HG03139 (cell line): Measurements from ENCODE around the gene JAML.
A peak's percentile ranks its signal among the peaks of the same experiment; 100 is the strongest.

ENCODE experiments used
- ATAC-seq: cut with Tn5 transposase; IDR thresholded peaks from one replicate; pipeline ENCODE4 v1.9.1; 2021; ENCODE audit not compliant: unreplicated experiment

JAML gene, protein sequence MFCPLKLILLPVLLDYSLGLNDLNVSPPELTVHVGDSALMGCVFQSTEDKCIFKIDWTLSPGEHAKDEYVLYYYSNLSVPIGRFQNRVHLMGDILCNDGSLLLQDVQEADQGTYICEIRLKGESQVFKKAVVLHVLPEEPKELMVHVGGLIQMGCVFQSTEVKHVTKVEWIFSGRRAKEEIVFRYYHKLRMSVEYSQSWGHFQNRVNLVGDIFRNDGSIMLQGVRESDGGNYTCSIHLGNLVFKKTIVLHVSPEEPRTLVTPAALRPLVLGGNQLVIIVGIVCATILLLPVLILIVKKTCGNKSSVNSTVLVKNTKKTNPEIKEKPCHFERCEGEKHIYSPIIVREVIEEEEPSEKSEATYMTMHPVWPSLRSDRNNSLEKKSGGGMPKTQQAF

DNA sequence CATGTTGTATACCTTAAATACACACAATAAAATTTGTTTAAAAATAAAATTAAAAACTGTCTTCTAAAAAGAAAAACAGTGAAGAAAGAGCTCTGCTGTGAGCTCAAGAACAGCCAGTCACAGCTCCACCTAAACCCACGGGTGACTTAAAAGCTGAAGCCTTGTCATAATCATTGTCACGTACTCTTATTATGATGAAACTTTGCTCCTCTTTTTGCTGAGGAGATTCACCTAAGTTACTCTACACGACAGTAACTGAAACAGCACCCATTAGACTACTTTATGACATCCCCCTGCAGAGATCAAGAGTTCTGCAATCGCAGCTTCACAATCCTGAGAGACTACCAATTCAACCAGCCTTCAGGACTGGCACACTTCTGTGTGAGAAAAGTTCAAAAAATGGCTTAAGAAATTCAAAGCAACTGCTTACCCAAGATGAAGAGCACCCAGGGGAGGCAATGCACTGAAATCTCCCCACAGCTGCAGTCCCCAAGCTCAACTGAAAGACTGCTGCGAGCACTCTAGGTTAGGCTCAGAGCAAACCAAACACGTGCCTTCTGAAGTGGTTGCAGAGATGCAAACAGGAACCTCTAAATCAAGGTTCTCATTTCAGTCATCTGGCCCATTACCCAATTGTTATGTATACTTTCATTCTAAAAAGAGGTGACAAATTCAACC is at the start of gene JAML:
TSS of gene JAML (minus strand) at position 501 of the 678 bp plus-strand sequence. CDS start 10,145 bp downstream, outside the sequence.
- no peak for ATAC-seq

DNA sequence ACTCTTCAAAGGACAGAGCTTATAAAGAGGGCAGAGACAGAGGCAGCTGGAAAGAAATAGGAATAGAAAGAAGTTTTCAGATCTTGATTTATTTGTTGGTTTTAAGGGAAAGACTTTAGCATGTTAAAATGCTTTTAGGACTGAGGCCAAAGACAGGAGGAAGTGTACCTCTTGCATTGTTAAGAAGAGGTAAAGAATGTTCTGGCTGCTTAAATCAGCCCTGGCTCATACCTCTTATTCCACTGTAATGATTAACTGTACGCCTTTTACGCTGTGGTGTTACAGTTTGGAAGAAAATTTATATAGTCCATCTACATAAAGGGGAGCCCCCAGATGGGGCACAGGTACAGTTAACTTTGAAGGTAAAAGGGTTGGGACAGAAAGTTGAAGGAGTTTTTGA is 49.4 kb upstream of the JAML start:
- ATAC-seq: no peak

DNA sequence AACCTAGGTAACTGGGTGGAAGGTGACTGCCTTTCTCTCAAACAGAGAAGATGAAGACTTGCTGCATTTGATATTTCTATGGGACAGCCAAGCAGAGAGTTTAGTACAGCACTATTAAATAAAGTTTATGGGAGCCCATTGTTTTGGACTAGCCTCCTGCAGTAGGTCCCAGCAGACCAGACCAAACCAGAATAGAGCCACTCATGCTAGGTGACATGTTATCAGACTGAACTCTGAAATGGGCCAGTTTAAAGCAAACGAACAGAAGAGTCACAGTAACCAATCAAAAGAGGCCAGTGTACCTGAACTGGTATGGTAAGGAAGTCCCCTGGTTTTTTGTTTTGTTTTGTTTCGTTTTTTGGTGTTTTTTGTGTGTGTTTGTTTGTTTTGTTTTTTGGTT is 47.2 kb upstream of the JAML start:
- ATAC-seq: no peak

DNA sequence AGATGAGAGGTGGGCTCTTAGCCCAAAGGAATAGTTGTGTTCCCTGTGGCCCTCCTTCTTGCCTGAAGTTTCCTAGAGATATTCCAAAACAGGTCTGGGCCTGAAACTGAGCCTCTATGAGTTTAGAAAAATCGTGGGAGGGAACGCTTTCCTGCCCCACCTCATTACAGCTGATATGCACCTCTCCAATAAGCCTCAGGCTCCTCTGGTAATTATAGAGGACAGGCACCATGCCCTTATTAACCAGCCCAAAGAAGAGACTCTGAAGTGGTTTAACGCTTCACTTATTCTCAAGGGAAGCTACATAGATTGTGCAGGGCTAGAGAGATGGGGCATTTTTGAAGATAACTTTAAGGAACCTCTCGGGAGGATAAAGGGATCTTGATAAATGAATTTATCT is 42.7 kb upstream of the JAML start:
- no peak for ATAC-seq

DNA sequence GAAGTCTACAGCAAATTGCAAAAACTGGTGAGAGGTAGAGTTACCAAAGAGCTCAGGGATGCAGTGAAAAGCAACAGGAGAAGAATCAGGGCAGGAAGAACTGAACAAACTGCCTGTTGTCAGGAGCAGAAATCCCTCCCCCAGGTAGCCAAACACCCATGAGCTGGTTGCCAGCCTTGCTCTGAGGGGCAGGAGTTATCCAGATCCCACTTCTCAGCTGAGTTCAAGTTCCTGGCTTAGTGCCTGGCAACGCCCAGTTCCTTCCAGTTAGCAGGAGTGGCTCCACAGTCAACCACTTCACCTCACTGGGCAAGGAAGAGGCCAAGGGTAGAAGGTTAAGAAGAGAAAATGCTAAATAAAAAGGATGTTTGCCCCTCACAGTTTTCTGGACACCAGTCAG is 41.1 kb upstream of the JAML start:
- ATAC-seq: no peak

DNA sequence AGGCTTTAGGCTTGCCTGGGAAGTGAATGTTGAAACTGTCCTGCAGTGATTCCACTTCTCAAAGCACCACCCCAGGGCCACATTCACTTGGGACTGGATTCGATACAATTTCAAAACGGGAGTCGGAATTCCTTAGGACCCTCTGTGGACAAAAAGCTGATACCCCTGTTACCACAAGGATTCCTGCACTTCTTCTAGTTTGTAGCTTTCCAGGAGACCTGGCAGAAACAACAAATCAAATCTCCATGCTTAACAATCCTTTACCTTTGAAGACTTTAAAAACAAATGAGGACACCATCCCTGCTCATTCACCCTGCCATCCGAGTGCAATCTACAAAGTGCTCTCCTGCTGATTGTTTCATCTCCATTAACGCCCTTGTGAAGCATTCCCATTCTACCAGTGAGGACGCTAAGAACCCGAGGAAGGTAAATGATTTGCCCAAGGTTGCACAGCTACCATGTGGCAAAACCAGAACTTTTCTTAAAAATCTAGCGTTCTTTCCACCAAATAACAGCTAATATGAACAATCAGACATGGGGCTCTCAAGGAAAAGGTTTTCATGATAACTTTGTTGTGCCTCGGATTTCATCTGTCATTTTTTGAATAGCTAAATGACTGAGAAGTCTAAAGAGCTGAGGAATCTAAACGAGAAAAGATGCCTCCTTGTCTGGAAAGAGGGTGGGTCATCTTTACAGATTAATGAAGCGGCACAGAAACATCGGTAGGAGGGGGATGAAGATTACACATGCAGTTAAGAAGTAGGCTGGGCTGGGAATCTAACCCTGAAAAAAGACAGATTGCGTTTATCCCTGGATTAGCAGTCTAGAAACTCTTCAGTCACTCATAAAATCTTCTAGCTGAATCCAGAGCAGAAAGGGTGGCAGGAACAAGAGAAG is 40.0 kb upstream of the JAML start:
- ATAC-seq: no peak

DNA sequence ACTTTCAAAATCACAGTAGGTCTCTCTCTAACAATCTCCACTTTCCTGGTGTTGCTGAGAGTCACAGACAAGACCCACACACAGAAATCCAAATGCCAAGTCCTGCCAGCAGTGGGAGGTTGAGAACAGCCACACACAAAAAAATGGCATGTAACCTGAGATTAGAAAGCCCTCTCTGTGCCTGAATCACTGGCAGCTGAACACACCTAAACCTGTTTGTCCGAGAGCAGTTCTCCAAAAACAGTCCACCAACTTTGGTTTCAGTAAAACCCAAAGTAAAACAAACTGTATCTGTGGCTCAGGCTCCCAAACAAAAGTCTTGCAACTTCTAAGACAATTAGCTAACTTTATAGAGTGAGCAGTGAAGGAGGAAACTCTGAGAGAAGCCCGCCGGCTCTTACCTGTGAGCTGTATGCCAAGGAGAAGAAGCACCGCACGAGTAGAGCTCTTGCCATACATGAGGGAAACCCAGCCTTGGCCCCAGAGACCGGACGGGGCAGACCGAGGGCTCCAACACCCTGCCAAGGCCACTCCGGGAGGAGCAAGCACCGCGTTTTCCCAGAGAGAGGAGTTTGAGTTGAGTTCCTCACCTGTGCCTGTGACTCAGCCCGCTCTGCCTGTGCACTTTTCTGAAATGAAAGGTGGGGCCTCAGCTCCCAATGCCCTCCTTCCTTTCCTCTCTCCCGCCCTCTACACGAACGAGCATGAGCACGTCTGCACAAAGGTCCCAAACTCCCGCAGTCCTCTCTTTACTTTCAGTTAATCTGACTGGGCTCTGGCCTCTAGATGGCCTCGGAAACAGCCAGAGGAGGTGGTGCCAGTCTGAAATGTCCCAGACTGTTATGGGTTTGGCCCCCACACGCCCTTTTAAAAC is 39.1 kb upstream of the JAML start, which contains the start of gene MPZL2:
TSS of gene MPZL2 (minus strand) at position 603 of the 874 bp plus-strand sequence. CDS start at position 459, 144 bp downstream.
- no peak for ATAC-seq

DNA sequence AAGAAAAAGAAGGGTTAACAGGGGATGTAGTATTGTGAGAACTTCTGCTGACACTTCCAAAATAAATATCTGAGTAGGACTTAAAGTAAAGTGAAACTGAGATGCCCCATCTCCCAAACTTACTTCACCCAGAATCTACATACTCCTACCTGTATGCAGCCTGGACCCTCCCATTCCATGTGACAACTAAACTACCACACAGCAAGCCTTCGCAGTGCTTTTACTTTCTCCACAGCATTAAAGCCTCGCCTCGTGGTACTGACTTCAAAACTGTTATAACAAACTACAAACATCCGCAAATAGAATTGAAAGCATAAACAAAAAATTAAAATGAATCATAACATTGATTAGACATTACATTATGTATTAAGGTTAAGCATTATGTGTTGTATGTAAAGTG is 38.3 kb upstream of the JAML start:
- no peak for ATAC-seq

DNA sequence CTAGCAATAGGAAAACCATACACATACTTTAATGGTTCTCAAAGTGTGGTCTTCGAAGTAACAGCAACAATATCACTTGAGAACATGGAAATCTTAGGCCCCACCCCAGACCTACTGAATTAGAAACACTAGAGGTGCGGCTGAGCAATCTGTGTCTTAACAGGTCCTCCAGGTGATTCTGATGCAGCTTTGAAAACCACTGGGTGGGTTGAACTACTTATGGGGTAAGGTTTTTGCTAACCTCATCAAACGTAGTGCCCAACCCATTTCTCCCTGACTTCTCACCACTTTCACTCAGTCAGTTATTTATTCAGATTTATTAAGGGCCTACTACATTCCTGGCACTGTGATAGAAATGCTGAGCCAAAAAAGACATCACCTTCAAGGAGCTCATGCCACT is 35.5 kb upstream of the JAML start:
- ATAC-seq: no peak

DNA sequence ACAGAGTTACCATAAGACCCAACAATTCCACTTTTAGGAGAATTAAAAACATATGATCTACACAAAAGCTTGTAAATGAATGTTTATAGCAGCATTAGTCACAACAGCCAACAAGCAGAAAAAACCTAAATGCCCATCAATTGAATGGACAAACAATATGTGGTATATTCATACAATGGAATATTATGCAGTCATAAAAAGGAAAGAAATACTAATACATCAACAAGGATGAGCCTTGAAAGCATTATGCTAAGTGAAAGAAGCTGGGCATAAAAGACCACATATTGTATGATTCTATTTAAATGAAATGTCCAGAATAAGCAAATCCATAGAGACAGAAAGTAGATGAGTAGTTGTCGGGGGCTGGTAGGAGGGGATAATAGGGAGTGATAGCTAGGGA is 34.3 kb upstream of the JAML start:
- no peak for ATAC-seq

DNA sequence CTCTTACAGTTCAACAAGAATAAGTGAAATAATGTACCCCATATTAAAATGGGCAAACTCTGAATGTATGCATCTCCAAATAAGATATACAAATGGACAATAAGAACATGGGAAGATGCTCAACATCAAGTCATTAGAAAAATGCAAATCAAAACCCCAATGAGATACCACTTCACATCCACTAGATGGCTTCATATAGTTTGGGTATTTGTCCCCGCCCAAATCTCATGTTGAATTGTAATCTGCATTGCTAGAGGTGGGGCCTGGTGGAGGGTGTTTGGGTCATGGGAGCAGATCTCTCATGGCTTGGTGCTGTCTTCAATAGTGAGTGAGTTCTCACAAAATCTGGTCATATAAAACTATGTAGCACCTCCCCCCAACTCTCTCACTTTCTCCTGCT is 33.6 kb upstream of the JAML start:
- no peak for ATAC-seq

DNA sequence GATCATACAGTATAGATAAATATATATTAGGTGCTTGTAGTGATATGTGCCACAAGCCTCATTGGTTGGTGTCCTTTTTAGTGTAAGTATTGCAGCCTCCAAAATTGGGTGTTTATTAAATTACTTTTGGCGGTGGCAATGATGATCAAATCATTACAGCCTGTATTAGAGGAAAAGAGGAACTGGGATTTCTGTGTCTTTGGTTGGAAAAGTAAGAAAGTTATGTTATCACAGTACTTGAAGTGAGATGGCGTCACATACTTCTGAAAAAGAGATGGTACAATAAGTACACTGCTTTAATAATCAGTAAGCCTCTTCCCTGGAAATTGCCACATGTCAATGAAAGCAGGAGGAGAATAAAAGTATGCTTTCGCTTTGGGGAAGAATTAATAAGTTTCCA is 27.9 kb upstream of the JAML start:
- ATAC-seq: no peak

DNA sequence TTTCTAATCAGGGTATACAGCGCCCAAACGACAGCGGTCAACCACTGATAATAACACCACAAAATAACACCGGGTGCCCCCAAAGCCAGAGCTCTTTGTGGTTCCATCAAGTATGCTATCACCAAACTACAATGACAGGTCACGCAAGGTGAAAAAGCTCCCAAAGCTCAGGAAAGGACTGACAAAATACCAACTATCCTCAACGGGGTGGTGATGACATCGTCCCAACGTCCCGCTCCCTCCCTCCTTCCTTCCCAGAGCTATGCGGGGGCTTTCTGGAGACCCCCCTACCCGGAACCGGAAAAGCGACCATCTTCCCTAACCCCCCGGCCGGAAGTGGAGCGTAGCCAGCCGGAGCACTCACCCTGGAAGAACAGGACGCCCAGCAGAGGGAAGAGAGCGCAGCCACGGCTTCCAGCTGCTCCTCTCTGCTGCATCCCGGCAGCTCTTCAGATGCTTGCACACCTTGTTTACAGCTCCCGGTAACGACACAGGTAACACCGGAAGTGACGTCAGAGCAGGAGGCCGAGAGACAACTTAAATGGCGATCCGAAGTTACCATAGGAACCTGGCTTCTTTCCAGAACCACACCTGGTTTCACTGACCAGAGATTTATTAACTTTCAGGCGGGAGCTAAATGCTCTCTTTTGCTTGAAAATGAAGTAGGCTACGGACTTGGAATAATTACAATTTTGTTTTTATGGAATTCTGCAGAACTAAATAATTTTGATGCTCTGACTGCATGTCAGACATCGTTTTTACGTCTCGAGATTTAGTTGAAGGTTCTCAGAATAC is 27.2 kb upstream of the JAML start, which contains the start of gene MPZL3:
TSS of gene MPZL3 (minus strand) at position 508 of the 795 bp plus-strand sequence. CDS start at position 437, 71 bp downstream.
- ATAC-seq: peak; percentile 70

DNA sequence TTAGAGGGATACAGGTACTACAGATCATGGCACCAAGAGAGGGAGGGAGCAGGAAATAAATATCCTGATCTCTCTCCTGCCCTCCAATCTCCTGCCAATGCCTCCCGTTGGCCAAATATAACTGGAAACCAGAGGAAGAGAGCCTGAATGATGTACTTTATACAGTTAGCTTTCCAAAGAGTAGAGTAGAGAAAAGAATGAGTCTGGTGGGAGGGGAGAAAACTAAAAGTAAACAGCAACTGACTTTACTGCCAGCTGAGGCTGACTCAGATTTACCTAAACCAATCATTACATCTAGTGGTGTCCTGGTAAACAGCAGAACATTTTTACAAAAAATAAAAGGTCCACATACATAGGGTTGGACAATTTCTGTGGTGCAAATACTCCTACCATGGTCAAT is 22.2 kb upstream of the JAML start:
- no peak for ATAC-seq

DNA sequence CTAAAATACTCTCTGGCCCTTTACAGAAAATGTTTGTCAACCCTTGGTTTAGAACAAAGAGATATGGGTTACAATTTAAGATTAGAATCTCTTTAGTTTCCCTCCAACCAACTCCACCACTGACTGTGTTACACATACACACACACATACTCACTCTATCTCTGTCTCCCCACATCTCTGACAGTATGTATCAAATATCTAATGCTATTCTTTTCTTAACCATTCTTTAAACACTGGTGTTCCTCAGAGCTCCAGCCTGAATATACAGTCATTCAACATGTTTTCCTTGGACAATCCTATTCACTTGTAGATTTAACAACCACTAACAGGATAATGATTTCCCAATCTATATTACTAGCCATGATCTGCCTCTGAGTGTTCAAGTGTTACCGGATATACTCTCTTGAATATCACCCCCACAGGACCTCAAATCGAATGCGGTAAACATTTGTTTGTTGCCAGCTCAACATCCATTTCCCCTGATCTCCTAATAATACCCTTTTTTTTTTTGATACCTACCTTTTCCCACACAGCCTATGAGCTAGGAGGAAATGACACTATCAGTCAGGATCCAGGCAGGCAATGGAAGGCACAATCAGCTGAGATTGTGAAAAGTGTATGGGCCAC is 21.2 kb upstream of the JAML start:
- no peak for ATAC-seq

DNA sequence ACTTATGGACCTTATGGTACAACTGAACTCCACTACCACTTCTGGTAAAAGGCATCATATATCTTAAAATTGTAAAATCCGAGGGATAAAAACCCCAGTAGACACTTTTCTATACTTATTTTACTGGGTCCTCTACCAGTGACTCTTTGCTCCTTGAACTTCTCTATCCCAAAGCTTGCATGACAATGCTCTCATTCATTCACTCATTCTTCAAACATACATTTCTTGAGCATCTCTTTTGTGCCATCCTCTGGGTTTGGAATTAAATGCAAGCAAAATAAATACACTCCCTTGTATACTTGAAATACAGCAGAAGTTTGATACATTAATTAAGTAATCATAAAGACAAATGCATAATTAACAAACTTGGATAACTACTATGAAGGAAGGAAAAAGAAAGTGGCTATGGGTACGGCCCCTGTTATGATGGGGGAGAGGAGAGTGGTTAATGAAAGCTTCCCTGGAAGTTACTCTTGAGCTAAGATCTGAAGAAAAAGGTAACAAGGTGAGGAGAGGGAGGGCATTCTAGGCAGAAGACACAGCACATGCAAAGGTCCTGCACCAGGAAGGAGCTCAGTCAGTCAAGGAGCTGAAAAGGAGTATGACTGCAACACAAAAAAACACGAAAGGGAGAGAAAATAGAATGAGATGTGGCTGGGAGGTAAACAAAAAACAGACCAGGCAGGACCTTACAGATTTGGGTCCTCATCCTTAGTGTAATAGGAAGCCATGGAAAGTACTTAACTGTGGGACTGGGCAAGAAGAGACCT is 19.4 kb upstream of the JAML start:
- no peak for ATAC-seq

DNA sequence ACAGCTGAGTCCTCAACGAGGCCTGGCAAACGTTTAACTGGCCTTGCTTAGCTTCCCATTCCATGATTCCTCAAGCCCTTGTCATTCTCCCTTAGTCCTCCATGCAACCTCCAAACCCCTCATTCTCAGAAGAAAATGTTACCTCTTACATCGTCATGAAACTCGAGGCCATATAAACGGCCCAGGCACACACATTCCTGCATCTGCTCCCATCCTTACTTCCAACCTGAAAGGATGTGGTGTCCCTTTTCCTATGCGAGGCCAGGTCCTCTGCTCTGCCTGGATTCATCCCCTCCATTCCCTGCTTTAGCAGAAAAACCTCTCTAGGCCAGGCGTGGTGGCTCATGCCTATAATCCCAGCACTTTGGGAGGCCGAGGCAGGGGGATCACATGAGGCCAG is 18.4 kb upstream of the JAML start:
- no peak for ATAC-seq

DNA sequence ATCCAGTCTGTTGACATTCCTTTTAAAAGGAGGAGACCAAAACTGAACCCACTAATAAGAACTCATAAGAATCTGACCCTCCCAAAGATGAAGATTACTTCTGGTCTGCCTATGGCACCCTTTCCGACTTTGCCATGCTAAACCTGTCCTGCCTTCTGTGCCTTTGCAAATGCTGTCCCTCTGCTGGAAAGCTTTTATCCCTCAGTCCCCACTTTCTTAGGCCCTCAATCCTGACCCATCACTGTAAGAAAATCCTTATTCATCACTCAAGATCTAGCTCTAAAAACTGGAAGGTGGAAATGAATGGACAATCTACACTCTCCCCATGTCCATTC is 16.9 kb upstream of the JAML start:
- ATAC-seq: no peak
